Measurements from ENCODE around the gene OR8G1.

OR8G1 gene

DNA sequence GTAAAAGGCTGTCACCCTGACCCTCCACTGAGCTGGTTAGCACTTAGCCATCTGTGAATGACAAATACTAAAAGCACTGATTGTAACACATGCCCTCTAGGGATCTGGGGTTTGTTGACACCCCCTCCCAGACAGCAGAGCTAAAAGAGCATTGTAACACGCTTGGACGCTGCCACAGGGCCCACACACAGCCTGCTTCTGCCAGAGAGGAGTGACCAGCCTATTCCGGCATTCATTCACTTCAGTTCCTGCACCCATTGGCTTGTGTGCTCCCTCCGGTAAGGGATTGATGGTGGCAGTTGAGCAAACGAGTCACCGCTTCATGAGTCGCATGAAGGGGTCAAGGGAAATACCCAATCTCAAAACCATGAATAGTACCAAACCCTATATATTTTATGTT lies 42.0 kb upstream of the OR8G1 start:
- no peak for DNase-seq (ENCODE audit: low spot score)
- H3K27ac ChIP-seq: no peak overlapping the region
- ChIA-PET CTCF (interaction anchor here (0.8 kb wide), 1 partner anchor 118 kb away, joined by 6 read pairs; no protein-coding TSS in a partner anchor), POLR2A (ENCODE audit: low non-redundant PET) (no interaction called here)
- TF ChIP-seq, protein P1, sequence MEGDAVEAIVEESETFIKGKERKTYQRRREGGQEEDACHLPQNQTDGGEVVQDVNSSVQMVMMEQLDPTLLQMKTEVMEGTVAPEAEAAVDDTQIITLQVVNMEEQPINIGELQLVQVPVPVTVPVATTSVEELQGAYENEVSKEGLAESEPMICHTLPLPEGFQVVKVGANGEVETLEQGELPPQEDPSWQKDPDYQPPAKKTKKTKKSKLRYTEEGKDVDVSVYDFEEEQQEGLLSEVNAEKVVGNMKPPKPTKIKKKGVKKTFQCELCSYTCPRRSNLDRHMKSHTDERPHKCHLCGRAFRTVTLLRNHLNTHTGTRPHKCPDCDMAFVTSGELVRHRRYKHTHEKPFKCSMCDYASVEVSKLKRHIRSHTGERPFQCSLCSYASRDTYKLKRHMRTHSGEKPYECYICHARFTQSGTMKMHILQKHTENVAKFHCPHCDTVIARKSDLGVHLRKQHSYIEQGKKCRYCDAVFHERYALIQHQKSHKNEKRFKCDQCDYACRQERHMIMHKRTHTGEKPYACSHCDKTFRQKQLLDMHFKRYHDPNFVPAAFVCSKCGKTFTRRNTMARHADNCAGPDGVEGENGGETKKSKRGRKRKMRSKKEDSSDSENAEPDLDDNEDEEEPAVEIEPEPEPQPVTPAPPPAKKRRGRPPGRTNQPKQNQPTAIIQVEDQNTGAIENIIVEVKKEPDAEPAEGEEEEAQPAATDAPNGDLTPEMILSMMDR (conservative IDR thresholded peaks at IDR 0.05; ENCODE audit: low read depth): no peak

- TF ChIP-seq, protein P1 (conservative IDR thresholded peaks at IDR 0.05; ENCODE audit: low read depth): no peak
- peak; percentile 3 for DNase-seq (ENCODE audit: low spot score)
- no peak overlapping the region for H3K27ac ChIP-seq
- POLR2A ChIA-PET (ENCODE audit: low non-redundant PET): no interaction called here
- CTCF ChIA-PET: no interaction called here
Observed at GRCh38 chr11:124199702-124200101, 41.2 kb upstream of the OR8G1 start.

GRCh38 chr11:124200671-124201070 lies 40.2 kb upstream of the OR8G1 start:
- no peak for DNase-seq (ENCODE audit: low spot score)
- CTCF ChIA-PET: no interaction called here

GRCh38 chr11:124202951-124203350 lies 37.9 kb upstream of the OR8G1 start:
- TF ChIP-seq, protein P1 (conservative IDR thresholded peaks at IDR 0.05; ENCODE audit: low read depth): no peak
- H3K27ac ChIP-seq: no peak overlapping the region
- ChIA-PET CTCF (interaction anchor here (0.6 kb wide), 1 partner anchor 131 kb away, joined by 3 read pairs; no protein-coding TSS in a partner anchor), POLR2A (ENCODE audit: low non-redundant PET) (no interaction called here)
- no peak for DNase-seq (ENCODE audit: low spot score)

More at GRCh38 chr11:124200671-124201070, 40.2 kb upstream of the OR8G1 start:
- H3K27ac ChIP-seq: no peak overlapping the region
- POLR2A ChIA-PET (ENCODE audit: low non-redundant PET): no interaction called here
- TF ChIP-seq, protein P1 (conservative IDR thresholded peaks at IDR 0.05; ENCODE audit: low read depth): no peak

DNA sequence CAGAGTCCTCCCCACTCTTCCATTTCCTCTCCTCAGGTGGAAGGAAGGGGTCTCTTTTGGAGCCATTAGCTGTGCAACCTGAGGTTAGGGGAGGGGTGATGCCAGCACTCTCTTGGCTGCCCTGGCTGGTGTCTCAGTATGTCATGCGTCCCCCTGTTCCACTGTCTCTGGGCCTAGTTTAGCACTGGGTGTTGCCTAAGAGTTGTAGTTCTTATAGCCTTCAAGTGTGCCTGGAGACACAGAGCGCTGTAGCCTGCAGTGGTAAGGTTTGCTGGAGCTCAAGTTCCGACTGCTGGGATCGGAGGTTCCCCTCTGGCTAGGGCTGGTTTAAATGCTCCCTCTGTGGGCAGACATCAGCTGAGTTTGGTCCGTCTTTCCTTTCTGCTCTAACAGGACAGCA lies 36.9 kb upstream of the OR8G1 start:
- TF ChIP-seq, protein P1 (conservative IDR thresholded peaks at IDR 0.05; ENCODE audit: low read depth): no peak
- DNase-seq (ENCODE audit: low spot score): no peak
- H3K27ac ChIP-seq: no peak overlapping the region
- ChIA-PET CTCF (interaction anchor here (0.7 kb wide), 1 partner anchor 104 kb away, joined by 3 read pairs; no protein-coding TSS in a partner anchor), POLR2A (ENCODE audit: low non-redundant PET) (no interaction called here)

DNA sequence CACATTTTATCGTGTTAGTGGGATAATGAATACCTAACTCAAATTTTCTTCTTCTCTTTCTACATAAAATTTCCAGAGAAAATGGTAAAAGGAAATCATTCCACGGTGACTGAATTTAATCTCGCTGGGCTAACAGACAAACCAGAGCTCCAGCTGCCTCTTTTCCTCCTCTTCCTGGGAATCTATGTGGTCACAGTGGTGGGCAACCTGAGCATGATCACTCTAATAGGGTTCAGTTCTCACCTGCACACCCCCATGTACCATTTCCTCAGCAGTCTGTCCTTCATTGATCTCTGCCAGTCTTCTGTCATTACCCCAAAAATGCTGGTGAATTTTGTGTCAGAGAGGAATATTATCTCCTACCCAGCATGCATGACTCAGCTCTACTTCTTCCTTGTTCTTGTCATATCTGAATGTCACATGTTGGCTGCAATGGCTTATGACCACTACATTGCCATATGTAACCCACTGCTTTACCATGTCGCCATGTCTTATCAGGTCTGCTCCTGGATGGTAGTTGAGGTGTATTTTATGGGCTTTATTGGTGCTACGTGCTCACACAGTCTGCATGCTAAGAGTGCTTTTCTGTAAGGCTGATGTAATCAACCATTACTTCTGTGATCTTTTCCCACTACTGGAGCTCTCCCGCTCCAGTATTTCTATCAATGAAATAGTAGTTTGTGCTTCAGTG lies 33.6 kb upstream of the OR8G1 start:
- H3K27ac ChIP-seq: no peak overlapping the region
- ChIA-PET CTCF (no interaction called here), POLR2A (ENCODE audit: low non-redundant PET) (no interaction called here)
- no peak for DNase-seq (ENCODE audit: low spot score)
- TF ChIP-seq, protein P1 (conservative IDR thresholded peaks at IDR 0.05; ENCODE audit: low read depth): no peak

All from RWPE1 (cell line).